GM04503 (cell line): ENCODE measurements around the gene COL27A1.

Experiments used
- DNase-seq: peaks from one replicate; pipeline ENCODE4 v3.0.0-alpha.2; 2012; ENCODE audit warnings: low read depth

COL27A1 gene

GRCh38 chr9:114343471-114344187 lies 188.3 kb downstream of the COL27A1 start:
- no peak for DNase-seq

- DNase-seq = no peak
Observed at GRCh38 chr9:114344188-114344566, 188.8 kb downstream of the COL27A1 start.

GRCh38 chr9:114344692-114345091 lies 189.4 kb downstream of the COL27A1 start:
- no peak for DNase-seq

- no peak for DNase-seq
Observed at GRCh38 chr9:114345493-114346065, 190.2 kb downstream of the COL27A1 start.

GRCh38 chr9:114346146-114346545 lies 190.8 kb downstream of the COL27A1 start:
- DNase-seq = no peak

- no peak for DNase-seq
Observed at GRCh38 chr9:114347675-114348074, 192.3 kb downstream of the COL27A1 start.

- no peak for DNase-seq
Observed at GRCh38 chr9:114348261-114348905, 193.0 kb downstream of the COL27A1 start.

- peak; percentile 92 for DNase-seq
Observed at GRCh38 chr9:114348906-114349482, 193.7 kb downstream of the COL27A1 start.

- DNase-seq = no peak
Observed at GRCh38 chr9:114349713-114350480, 194.6 kb downstream of the COL27A1 start.

- DNase-seq = no peak
Observed at GRCh38 chr9:114350636-114351401, 195.5 kb downstream of the COL27A1 start.

- no peak for DNase-seq
Observed at GRCh38 chr9:114351932-114352331, 196.6 kb downstream of the COL27A1 start.

- DNase-seq = no peak
Observed at GRCh38 chr9:114355821-114356220, 200.5 kb downstream of the COL27A1 start.

GRCh38 chr9:114356792-114357191 lies 201.5 kb downstream of the COL27A1 start:
- DNase-seq = no peak

- DNase-seq = no peak
Observed at GRCh38 chr9:114357360-114357759, 202.0 kb downstream of the COL27A1 start.

- DNase-seq = no peak
Observed at GRCh38 chr9:114357911-114358328, 202.6 kb downstream of the COL27A1 start.

- no peak for DNase-seq
Observed at GRCh38 chr9:114359801-114360200, 204.5 kb downstream of the COL27A1 start.

GRCh38 chr9:114361542-114361941 lies 206.2 kb downstream of the COL27A1 start:
- DNase-seq = no peak
